ENCODE results near the gene XYLT1. TPM values are rescaled to one million over a fixed set of nuclear protein-coding genes. Genes with fewer than 3 reads are reported as not detected.

The XYLT1 gene
- total RNA-seq, 3 donors from 2014 or later (not counting 1 experiment from before 2014, with no cell fraction given), result 40.9 to 55.5 (median 43.8) TPM

DNA sequence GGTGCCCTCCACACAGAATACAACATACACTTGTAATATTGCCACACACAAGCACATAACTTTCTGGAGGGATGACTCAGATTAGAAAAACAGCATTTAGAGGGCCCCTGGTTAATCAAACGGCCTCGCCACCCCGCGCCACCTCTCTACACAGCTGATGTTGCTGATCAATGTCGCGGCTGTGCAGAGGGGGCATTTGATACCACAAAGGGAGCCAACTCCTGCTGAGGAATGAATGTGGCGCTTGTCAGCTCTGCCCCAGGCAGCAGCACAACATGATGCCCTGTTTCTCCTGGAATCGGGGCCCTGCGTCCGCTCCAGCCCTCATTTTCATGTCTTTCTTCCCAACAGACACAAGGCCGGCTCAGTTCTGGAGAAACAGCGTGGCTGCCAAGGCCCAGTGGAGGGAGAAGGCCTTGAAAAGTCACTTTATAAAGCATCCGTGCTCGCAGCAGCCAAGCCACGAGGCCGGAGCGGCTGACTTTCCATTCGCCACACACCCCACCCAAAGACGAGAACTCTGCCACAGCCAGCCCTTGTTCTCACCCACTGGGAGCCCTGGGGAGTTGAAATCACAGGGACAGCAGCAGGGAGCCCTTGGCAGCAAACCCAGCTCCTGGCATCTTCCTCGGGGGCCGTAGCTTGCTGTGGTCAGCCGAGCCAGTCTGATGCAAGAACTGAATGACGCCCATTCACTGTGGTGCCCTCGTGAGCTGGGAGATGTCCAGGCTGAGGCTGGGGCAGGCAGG is 65.6 kb downstream of the XYLT1 start:
- Mint-ChIP-seq H3K27ac (peak overlapping the region in 1 of 2 donors; percentile 16), H3K4me1 (peaks cover 40 to 45% of the 10 kb centered on the region in 2 donors), H3K27me3 (ENCODE audit: low read depth in 2 of 2) (no peaks in the 10 kb centered on the region), H3K4me3 (no peak overlapping the region), H3K36me3 (no peaks in the 10 kb centered on the region), H3K9me3 (no peaks in the 10 kb centered on the region)
- H3K4me1 ChIP-seq (ENCODE audit: control insufficient read depth, insufficient read depth, low read length), result peaks cover 23% of the 10 kb centered on the region
- no peaks in the 10 kb centered on the region for H3K9me3 ChIP-seq (ENCODE audit: control insufficient read depth, insufficient read depth, low read length)
- H3K4me3 ChIP-seq (ENCODE audit: low read length), result no peak overlapping the region
- TF ChIP-seq, protein P1, sequence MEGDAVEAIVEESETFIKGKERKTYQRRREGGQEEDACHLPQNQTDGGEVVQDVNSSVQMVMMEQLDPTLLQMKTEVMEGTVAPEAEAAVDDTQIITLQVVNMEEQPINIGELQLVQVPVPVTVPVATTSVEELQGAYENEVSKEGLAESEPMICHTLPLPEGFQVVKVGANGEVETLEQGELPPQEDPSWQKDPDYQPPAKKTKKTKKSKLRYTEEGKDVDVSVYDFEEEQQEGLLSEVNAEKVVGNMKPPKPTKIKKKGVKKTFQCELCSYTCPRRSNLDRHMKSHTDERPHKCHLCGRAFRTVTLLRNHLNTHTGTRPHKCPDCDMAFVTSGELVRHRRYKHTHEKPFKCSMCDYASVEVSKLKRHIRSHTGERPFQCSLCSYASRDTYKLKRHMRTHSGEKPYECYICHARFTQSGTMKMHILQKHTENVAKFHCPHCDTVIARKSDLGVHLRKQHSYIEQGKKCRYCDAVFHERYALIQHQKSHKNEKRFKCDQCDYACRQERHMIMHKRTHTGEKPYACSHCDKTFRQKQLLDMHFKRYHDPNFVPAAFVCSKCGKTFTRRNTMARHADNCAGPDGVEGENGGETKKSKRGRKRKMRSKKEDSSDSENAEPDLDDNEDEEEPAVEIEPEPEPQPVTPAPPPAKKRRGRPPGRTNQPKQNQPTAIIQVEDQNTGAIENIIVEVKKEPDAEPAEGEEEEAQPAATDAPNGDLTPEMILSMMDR (IDR thresholded peaks at IDR 0.05), result no peak
- no peak for ATAC-seq
- intact Hi-C loops (cut with micrococcal nuclease), result loop anchor here (5.0 kb wide), 1 partner anchor 32 kb away; no protein-coding TSS in a partner anchor
- 90% methylated on average over 24 of the region's 24 CpGs for WGBS (ENCODE audit: insufficient coverage)
- DNase-seq, result no peak
- no peak overlapping the region for H3K27ac ChIP-seq (ENCODE audit: low read length)
- peaks cover 6% of the 10 kb centered on the region for H3K36me3 ChIP-seq (ENCODE audit: control insufficient read depth, insufficient read depth, low read length)
- H3K27me3 ChIP-seq (ENCODE audit: control insufficient read depth, insufficient read depth, low read length), result no peaks in the 10 kb centered on the region

GRCh38 chr16:17403859-17404545 is 66.8 kb downstream of the XYLT1 start:
- Histone ChIP-seq H3K27ac (ENCODE audit: low read length) (no peak overlapping the region), H3K4me1 (ENCODE audit: control insufficient read depth, insufficient read depth, low read length) (peaks cover 24% of the 10 kb centered on the region), H3K9me3 (ENCODE audit: control insufficient read depth, insufficient read depth, low read length) (no peaks in the 10 kb centered on the region), H3K36me3 (ENCODE audit: control insufficient read depth, insufficient read depth, low read length) (peaks cover 6% of the 10 kb centered on the region), H3K27me3 (ENCODE audit: control insufficient read depth, insufficient read depth, low read length) (no peaks in the 10 kb centered on the region), H3K4me3 (ENCODE audit: low read length) (no peak overlapping the region)
- intact Hi-C loops (cut with micrococcal nuclease), result loop anchor here (5.0 kb wide), 1 partner anchor 33 kb away; no protein-coding TSS in a partner anchor
- TF ChIP-seq, protein P1 (IDR thresholded peaks at IDR 0.05), result no peak
- peaks cover 38 to 40% of the 10 kb centered on the region in 2 donors for H3K4me1 Mint-ChIP-seq
- DNase-seq, result no peak
- 82% methylated on average over 9 of the region's 9 CpGs for WGBS (ENCODE audit: insufficient coverage)
- H3K27me3 Mint-ChIP-seq (ENCODE audit: low read depth in 2 of 2), result no peaks in the 10 kb centered on the region
- no peak overlapping the region for H3K4me3 Mint-ChIP-seq
- peak overlapping the region; percentile 30 to 65 for H3K27ac Mint-ChIP-seq
- ATAC-seq, result peak; percentile 43 to 73 (median 52)
- no peaks in the 10 kb centered on the region for H3K36me3 Mint-ChIP-seq
- no peaks in the 10 kb centered on the region for H3K9me3 Mint-ChIP-seq

GRCh38 chr16:17403156-17403809 is 67.5 kb downstream of the XYLT1 start:
- ATAC-seq, result peak; percentile 23 to 65 (median 43)
- no peak overlapping the region for H3K4me3 ChIP-seq (ENCODE audit: low read length)
- Mint-ChIP-seq H3K4me3 (no peak overlapping the region), H3K36me3 (no peaks in the 10 kb centered on the region), H3K9me3 (no peaks in the 10 kb centered on the region), H3K27ac (peak overlapping the region; percentile 30 to 65), H3K27me3 (ENCODE audit: low read depth in 2 of 2) (no peaks in the 10 kb centered on the region), H3K4me1 (peaks cover 33 to 38% of the 10 kb centered on the region in 2 donors)
- WGBS (ENCODE audit: insufficient coverage), result 90% methylated on average over 9 of the region's 10 CpGs
- peaks cover 6% of the 10 kb centered on the region for H3K36me3 ChIP-seq (ENCODE audit: control insufficient read depth, insufficient read depth, low read length)
- no peak overlapping the region for H3K27ac ChIP-seq (ENCODE audit: low read length)
- TF ChIP-seq, protein P1 (IDR thresholded peaks at IDR 0.05), result no peak
- intact Hi-C loops (cut with micrococcal nuclease), result loop anchor here (5.0 kb wide), 1 partner anchor 34 kb away; no protein-coding TSS in a partner anchor
- no peak for DNase-seq
- no peaks in the 10 kb centered on the region for H3K27me3 ChIP-seq (ENCODE audit: control insufficient read depth, insufficient read depth, low read length)
- H3K4me1 ChIP-seq (ENCODE audit: control insufficient read depth, insufficient read depth, low read length), result peaks cover 18% of the 10 kb centered on the region
- H3K9me3 ChIP-seq (ENCODE audit: control insufficient read depth, insufficient read depth, low read length), result no peaks in the 10 kb centered on the region

Data from natural killer cell (primary cell).